ENCODE measurements around the gene HMBS.
"Not testable (repeated sequence)": the region's sequence is repeated elsewhere in the genome, so short reads cannot be mapped to it uniquely, and the experiment has no call there.

Gene HMBS

GRCh38 chr11:119055901-119056300, 28.8 kb upstream of the HMBS start:
- in situ Hi-C loops (cut with HindIII; ENCODE audit: low sequenced_read_pairs): no loop called here
- DNase-seq (ENCODE audit: low read depth, low spot score): peak; percentile 24
- H3K4me3 ChIP-seq (ENCODE audit: low read depth, low read length): peak overlapping the region; percentile 73
- TF ChIP-seq CTCF (IDR thresholded peaks at IDR 0.05; ENCODE audit: low read depth, low read length): peak; percentile 5

GRCh38 chr11:119056421-119056999, 28.2 kb upstream of the HMBS start:
- no peak for DNase-seq (ENCODE audit: low read depth, low spot score)
- no peak for TF ChIP-seq CTCF (IDR thresholded peaks at IDR 0.05; ENCODE audit: low read depth, low read length)
- in situ Hi-C loops (cut with HindIII; ENCODE audit: low sequenced_read_pairs): no loop called here
- peak overlapping the region; percentile 73 for H3K4me3 ChIP-seq (ENCODE audit: low read depth, low read length)

GRCh38 chr11:119057000-119057769, 27.5 kb upstream of the HMBS start, which contains the start of gene HYOU1:
Gene HYOU1, minus strand, starts transcription at chr11:119057205. Its CDS starts 1,045 bp downstream, at chr11:119056160.
- TF ChIP-seq CTCF (IDR thresholded peaks at IDR 0.05; ENCODE audit: low read depth, low read length): peak; percentile 51
- in situ Hi-C loops (cut with HindIII; ENCODE audit: low sequenced_read_pairs): no loop called here

GRCh38 chr11:119059128-119059527, 25.6 kb upstream of the HMBS start:
- in situ Hi-C loops (cut with HindIII; ENCODE audit: low sequenced_read_pairs); DNase-seq (ENCODE audit: low read depth, low spot score); H3K4me3 ChIP-seq (ENCODE audit: low read depth, low read length): not testable (repeated sequence)

More at GRCh38 chr11:119057000-119057769, 27.5 kb upstream of the HMBS start, which contains the start of gene HYOU1:
- DNase-seq (ENCODE audit: low read depth, low spot score): peak; percentile 95
- H3K4me3 ChIP-seq (ENCODE audit: low read depth, low read length): peak within 1 kb of the TSS; percentile 85

GRCh38 chr11:119061256-119061655, 23.4 kb upstream of the HMBS start:
- no peak overlapping the region for H3K4me3 ChIP-seq (ENCODE audit: low read depth, low read length)
- no peak for TF ChIP-seq CTCF (IDR thresholded peaks at IDR 0.05; ENCODE audit: low read depth, low read length)
- in situ Hi-C loops (cut with HindIII; ENCODE audit: low sequenced_read_pairs): no loop called here
- DNase-seq (ENCODE audit: low read depth, low spot score): no peak

- TF ChIP-seq CTCF (IDR thresholded peaks at IDR 0.05; ENCODE audit: low read depth, low read length): no peak
- in situ Hi-C loops (cut with HindIII; ENCODE audit: low sequenced_read_pairs): no loop called here
- peak; percentile 23 for DNase-seq (ENCODE audit: low read depth, low spot score)
- no peak overlapping the region for H3K4me3 ChIP-seq (ENCODE audit: low read depth, low read length)
Observed at GRCh38 chr11:119062779-119063178, 21.9 kb upstream of the HMBS start.

GRCh38 chr11:119065369-119065768, 19.3 kb upstream of the HMBS start:
- in situ Hi-C loops (cut with HindIII; ENCODE audit: low sequenced_read_pairs): no loop called here
- TF ChIP-seq CTCF (IDR thresholded peaks at IDR 0.05; ENCODE audit: low read depth, low read length): peak; percentile 63
- peak; percentile 35 for DNase-seq (ENCODE audit: low read depth, low spot score)

More at GRCh38 chr11:119065369-119065768, 19.3 kb upstream of the HMBS start:
- H3K4me3 ChIP-seq (ENCODE audit: low read depth, low read length): no peak overlapping the region

Measured in astrocyte of the spinal cord (primary cell).